ENCODE results near the gene KCNE1.
A peak's percentile ranks its signal among the peaks of the same experiment; 100 is the strongest.
"Not testable (repeated sequence)": the region's sequence is repeated elsewhere in the genome, so short reads cannot be mapped to it uniquely, and the experiment has no call there.

KCNE1 gene

DNA sequence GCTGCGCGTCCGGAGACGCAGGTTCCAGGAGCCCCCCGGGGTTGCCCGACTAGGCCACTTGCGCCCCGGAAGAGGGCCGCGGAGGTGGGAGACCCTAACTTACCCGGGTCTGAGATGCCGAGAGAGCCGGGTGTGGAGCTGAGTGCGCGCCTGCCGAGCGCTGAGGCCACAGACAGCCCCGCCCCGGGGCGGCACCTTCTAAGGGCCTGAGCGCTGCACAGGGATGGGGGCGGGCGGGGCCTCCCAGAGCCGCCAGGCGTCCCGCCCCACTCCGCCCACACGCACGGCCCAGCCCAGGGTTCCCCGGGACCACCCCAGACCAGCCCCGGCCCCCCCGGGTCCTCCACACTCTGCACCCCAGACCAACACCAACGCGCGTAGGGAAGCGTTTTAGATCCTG, 52.6 kb downstream of the KCNE1 start:
- H3K4me3 Mint-ChIP-seq; ATAC-seq (ENCODE audit: low read depth); H3K27me3 Mint-ChIP-seq; DNase-seq (ENCODE audit: low spot score in 2 of 2); H3K27ac Mint-ChIP-seq; H3K36me3 Mint-ChIP-seq; H3K9me3 Mint-ChIP-seq; H3K4me1 Mint-ChIP-seq: not testable (repeated sequence)

GRCh38 chr21:34458266-34458665, 53.7 kb downstream of the KCNE1 start:
- not testable (repeated sequence) for ATAC-seq (ENCODE audit: low read depth); H3K36me3 Mint-ChIP-seq

GRCh38 chr21:34456180-34456579, 55.8 kb downstream of the KCNE1 start:
- H3K27ac Mint-ChIP-seq; H3K36me3 Mint-ChIP-seq; ATAC-seq (ENCODE audit: low read depth); H3K4me1 Mint-ChIP-seq; DNase-seq (ENCODE audit: low spot score in 2 of 2); H3K27me3 Mint-ChIP-seq; H3K4me3 Mint-ChIP-seq; H3K9me3 Mint-ChIP-seq: not testable (repeated sequence)

More at GRCh38 chr21:34458266-34458665, 53.7 kb downstream of the KCNE1 start:
- H3K4me3 Mint-ChIP-seq; H3K4me1 Mint-ChIP-seq; H3K27ac Mint-ChIP-seq; H3K27me3 Mint-ChIP-seq; DNase-seq (ENCODE audit: low spot score in 2 of 2); H3K9me3 Mint-ChIP-seq: not testable (repeated sequence)

- ATAC-seq (ENCODE audit: low read depth); H3K4me3 Mint-ChIP-seq; H3K36me3 Mint-ChIP-seq; DNase-seq (ENCODE audit: low spot score in 2 of 2); H3K27ac Mint-ChIP-seq; H3K9me3 Mint-ChIP-seq; H3K4me1 Mint-ChIP-seq; H3K27me3 Mint-ChIP-seq: not testable (repeated sequence)
These were observed 56.4 kb downstream of the KCNE1 start for GRCh38 chr21:34455628-34456027.

DNA sequence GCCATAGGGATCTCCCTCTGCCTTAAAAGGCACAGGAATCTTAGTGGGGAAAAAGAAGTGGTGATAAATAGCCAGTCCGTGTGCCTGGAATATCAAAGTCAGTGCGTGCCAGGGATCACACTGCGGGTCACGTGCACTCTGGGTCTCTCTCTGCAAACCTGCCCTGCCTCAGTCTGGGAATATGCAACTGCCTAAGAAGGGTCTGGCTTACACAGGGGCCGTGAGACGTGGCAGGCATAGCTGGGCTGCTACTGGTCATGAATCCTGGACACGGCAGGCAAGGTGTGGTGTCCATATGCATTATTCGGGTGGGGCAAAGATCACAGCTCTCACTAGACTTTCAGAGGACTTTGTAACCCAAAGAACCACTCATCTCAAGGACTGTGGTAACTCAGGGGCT, 65.0 kb downstream of the KCNE1 start:
- not testable (repeated sequence) for H3K4me3 Mint-ChIP-seq; ATAC-seq (ENCODE audit: low read depth); DNase-seq (ENCODE audit: low spot score in 2 of 2); H3K27ac Mint-ChIP-seq; H3K27me3 Mint-ChIP-seq; H3K36me3 Mint-ChIP-seq; H3K4me1 Mint-ChIP-seq; H3K9me3 Mint-ChIP-seq

DNA sequence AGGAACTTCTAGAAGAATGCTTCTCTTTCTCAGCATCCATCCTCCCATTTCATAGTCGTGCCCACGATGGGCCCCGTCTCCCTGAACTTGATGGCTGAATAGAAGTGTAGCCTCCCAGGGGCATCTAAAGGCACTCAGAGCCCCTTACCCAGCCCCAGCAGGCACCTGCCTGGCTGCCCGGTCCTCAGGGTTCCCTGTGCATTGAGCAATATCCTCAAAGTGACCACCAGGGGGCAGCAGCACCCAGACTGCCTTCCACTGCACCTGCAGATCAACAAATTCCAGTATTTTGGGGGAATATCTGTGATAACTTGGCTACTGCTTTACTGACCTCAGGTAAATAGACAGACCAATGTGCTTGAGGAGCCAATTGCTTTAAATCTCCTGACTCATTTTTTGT, 68.5 kb downstream of the KCNE1 start:
- ATAC-seq (ENCODE audit: low read depth), result peak; percentile 49
- not testable (repeated sequence) for H3K36me3 Mint-ChIP-seq; H3K4me3 Mint-ChIP-seq; H3K9me3 Mint-ChIP-seq; DNase-seq (ENCODE audit: low spot score in 2 of 2); H3K27ac Mint-ChIP-seq; H3K27me3 Mint-ChIP-seq; H3K4me1 Mint-ChIP-seq

GRCh38 chr21:34429710-34430109, 82.3 kb downstream of the KCNE1 start:
- not testable (repeated sequence) for DNase-seq (ENCODE audit: low spot score in 2 of 2); H3K27me3 Mint-ChIP-seq; H3K27ac Mint-ChIP-seq; H3K4me1 Mint-ChIP-seq; H3K36me3 Mint-ChIP-seq; H3K9me3 Mint-ChIP-seq; ATAC-seq (ENCODE audit: low read depth); H3K4me3 Mint-ChIP-seq

DNA sequence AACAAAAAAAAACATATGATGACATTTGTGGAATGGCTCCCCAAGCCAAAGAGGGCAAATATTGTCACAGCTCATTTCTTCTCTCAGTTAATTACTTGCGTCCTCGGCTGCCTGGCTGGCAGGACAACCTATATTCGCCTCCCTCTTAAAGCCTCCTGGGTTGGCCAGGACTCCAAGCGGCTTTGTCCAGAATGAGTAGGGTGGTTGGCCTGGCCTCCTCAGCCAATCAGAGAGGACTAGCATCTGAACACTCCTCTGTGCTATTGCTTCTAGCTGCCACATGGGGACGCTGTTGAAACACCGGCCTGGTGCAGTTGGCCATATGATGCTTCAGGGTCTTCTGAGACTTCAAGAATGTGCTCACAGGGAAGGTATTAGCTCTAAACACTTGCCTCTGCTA, 83.6 kb downstream of the KCNE1 start:
- not testable (repeated sequence) for H3K9me3 Mint-ChIP-seq; H3K4me1 Mint-ChIP-seq; H3K27ac Mint-ChIP-seq; H3K36me3 Mint-ChIP-seq; H3K4me3 Mint-ChIP-seq; H3K27me3 Mint-ChIP-seq; ATAC-seq (ENCODE audit: low read depth); DNase-seq (ENCODE audit: low spot score in 2 of 2)

DNA sequence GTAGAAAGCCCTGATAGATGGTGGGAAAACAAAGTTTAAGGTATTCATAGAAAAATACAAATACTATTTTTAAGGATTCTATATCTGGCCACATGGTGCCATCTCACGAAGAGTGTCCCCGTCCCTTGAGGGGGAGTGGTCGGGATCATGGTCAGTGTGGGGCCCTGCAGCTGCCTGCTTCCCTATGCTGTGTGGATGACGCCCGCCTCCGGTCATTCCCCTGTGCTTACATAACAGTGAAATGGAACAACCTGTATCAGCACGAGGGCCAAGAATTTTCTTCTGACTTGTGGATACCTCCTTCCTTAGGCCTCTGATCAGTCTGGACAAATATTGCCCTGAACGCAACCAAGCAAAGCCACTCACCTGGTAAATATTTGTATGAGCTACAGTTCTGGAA, 84.7 kb downstream of the KCNE1 start:
- not testable (repeated sequence) for H3K4me1 Mint-ChIP-seq; H3K27ac Mint-ChIP-seq; H3K36me3 Mint-ChIP-seq; H3K27me3 Mint-ChIP-seq; ATAC-seq (ENCODE audit: low read depth); H3K9me3 Mint-ChIP-seq; H3K4me3 Mint-ChIP-seq; DNase-seq (ENCODE audit: low spot score in 2 of 2)

- H3K27ac Mint-ChIP-seq; H3K4me3 Mint-ChIP-seq; H3K9me3 Mint-ChIP-seq; ATAC-seq (ENCODE audit: low read depth); DNase-seq (ENCODE audit: low spot score in 2 of 2); H3K36me3 Mint-ChIP-seq; H3K4me1 Mint-ChIP-seq; H3K27me3 Mint-ChIP-seq: not testable (repeated sequence)
These were observed 88.2 kb downstream of the KCNE1 start, which contains the start of gene SMIM34 for GRCh38 chr21:34423805-34424204. TSS of gene SMIM34 (minus strand) at chr21:34423951. CDS start at chr21:34423839, 112 bp downstream.

DNA sequence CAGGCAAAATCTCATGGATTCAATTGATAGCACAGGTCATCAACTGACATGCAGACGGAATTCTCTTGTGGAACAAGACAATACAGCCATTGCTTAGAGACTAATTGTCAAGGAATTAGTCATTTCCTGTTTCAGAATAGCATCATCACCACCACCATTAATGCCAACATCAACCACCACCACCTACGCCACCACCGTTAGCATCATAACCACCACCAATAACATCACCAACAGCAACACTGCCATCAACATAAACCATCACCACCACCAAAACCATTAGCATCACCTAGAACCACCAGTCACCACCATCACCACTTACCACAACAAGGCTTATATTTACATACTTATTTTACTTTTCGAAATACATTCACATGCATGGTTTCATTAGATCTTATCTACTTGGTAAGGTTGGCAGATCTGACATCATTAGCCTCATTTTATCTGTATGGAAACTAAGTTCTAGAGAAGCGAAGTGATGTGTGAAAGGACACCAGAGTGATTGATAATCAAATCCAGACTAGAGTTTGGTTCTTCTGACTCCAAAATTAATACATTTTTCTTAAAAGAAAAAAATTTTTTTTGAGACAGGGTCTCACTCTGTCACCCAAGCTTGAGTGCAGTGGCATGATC, 94.4 kb downstream of the KCNE1 start:
- not testable (repeated sequence) for H3K9me3 Mint-ChIP-seq; H3K27ac Mint-ChIP-seq; H3K4me3 Mint-ChIP-seq; H3K36me3 Mint-ChIP-seq; ATAC-seq (ENCODE audit: low read depth); H3K4me1 Mint-ChIP-seq; H3K27me3 Mint-ChIP-seq; DNase-seq (ENCODE audit: low spot score in 2 of 2)

DNA sequence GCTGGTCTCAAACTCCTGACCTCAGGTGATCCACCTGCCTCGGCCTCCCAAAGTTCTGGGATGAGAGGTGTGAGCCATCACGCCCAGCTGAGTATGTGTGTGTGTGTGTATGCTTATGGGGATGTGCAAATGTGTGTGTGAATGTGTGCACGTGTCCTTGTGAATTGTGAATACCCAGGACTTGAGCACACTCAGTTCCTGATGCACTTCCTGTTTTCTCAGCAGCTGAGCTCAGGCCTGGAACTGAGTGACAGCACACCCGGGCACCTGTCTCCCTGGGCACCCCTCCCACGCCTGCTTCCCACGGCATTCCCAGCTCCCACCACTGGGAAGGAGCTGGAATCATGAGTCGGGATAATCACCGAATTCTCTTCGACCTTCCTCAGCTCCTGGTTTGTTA, 104.7 kb downstream of the KCNE1 start:
- ATAC-seq (ENCODE audit: low read depth), result peak; percentile 73
- not testable (repeated sequence) for DNase-seq (ENCODE audit: low spot score in 2 of 2); H3K4me1 Mint-ChIP-seq; H3K27ac Mint-ChIP-seq; H3K9me3 Mint-ChIP-seq; H3K36me3 Mint-ChIP-seq; H3K4me3 Mint-ChIP-seq; H3K27me3 Mint-ChIP-seq

GRCh38 chr21:34406676-34407075, 105.3 kb downstream of the KCNE1 start:
- not testable (repeated sequence) for H3K27ac Mint-ChIP-seq; DNase-seq (ENCODE audit: low spot score in 2 of 2); H3K4me1 Mint-ChIP-seq; H3K36me3 Mint-ChIP-seq; H3K27me3 Mint-ChIP-seq; H3K9me3 Mint-ChIP-seq; H3K4me3 Mint-ChIP-seq
- ATAC-seq (ENCODE audit: low read depth), result peak; percentile 56

GRCh38 chr21:34406102-34406501, 105.9 kb downstream of the KCNE1 start:
- not testable (repeated sequence) for DNase-seq (ENCODE audit: low spot score in 2 of 2); H3K9me3 Mint-ChIP-seq; H3K36me3 Mint-ChIP-seq; H3K4me3 Mint-ChIP-seq; H3K4me1 Mint-ChIP-seq; ATAC-seq (ENCODE audit: low read depth); H3K27ac Mint-ChIP-seq; H3K27me3 Mint-ChIP-seq

- ATAC-seq (ENCODE audit: low read depth); DNase-seq (ENCODE audit: low spot score in 2 of 2); H3K4me1 Mint-ChIP-seq: not testable (repeated sequence)
These were observed 106.3 kb downstream of the KCNE1 start for GRCh38 chr21:34405686-34406085.

More at GRCh38 chr21:34405686-34406085, 106.3 kb downstream of the KCNE1 start:
- not testable (repeated sequence) for H3K36me3 Mint-ChIP-seq, H3K27me3 Mint-ChIP-seq, H3K9me3 Mint-ChIP-seq, H3K27ac Mint-ChIP-seq, H3K4me3 Mint-ChIP-seq

Data from memory B cell (primary cell).